GM12874 (cell line): ENCODE measurements around the gene KANSL1.

Experiments used
- TF ChIP-seq, protein P1 (sequence below): IDR thresholded peaks from 2 replicates; pipeline ENCODE4 v1.5.1; 2011; ENCODE audit warnings: low read depth, mild to moderate bottlenecking, control low read depth, low read length, moderate library complexity; ENCODE audit not compliant: insufficient read depth

Gene KANSL1

DNA sequence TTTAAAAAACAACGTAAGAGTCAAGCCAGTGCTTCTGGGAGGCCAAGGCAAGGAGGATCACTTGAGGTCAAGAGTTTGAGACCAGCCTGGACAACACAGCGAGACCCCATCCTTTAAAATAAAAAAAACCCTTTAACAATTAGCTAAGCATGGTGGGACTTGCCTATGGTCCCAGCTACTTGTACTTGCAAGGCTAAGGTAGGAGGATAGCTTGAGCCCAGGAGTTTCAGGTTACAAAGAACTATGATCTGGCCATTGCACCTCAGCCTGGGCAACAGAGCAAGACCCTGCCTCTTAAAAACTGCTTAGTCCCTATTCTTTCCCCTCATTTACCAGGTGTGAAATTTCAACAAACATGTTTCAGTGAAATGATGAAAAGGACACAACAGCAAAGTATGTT is 104.6 kb downstream of the KANSL1 start:
- TF ChIP-seq, protein P1, sequence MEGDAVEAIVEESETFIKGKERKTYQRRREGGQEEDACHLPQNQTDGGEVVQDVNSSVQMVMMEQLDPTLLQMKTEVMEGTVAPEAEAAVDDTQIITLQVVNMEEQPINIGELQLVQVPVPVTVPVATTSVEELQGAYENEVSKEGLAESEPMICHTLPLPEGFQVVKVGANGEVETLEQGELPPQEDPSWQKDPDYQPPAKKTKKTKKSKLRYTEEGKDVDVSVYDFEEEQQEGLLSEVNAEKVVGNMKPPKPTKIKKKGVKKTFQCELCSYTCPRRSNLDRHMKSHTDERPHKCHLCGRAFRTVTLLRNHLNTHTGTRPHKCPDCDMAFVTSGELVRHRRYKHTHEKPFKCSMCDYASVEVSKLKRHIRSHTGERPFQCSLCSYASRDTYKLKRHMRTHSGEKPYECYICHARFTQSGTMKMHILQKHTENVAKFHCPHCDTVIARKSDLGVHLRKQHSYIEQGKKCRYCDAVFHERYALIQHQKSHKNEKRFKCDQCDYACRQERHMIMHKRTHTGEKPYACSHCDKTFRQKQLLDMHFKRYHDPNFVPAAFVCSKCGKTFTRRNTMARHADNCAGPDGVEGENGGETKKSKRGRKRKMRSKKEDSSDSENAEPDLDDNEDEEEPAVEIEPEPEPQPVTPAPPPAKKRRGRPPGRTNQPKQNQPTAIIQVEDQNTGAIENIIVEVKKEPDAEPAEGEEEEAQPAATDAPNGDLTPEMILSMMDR, result no peak

DNA sequence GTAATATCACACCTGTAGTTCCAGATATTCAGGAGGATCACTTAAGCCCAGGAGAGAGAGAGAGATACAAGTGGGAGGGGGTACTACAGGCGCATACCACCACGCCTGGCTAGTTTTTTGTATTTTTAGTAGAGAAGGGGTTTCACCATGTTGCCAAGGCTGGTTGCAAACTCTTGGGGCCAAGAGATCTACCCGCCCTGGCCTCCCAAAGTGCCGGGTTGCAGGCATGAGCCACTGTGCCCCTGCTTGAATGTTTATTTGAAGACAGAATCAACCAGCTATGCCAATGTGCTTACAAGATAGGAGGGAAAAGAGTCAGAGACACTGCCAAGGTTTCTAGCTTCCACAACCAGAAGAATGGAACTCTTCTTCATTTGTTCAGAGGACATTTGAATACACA is 106.4 kb downstream of the KANSL1 start:
- TF ChIP-seq, protein P1, result no peak

DNA sequence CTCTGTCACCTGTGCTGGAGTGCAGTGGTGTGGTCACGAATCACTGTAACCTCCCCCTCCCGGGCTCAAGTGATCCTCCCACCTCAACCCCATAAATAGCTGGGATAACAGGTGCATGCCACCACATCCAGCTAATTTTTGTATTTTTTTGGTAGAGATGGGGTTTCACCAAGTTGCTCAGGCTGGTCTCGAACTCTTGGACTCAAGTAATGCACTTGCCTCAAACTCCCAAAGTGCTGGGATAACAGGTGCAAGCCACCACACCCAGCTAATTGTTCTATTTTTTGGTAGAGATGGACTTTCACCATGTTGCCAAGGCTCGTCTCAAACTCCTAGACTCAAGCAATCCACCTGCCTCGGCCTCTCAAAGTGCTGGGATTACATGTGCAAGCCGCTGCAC is 107.7 kb downstream of the KANSL1 start:
- TF ChIP-seq, protein P1, result no peak

DNA sequence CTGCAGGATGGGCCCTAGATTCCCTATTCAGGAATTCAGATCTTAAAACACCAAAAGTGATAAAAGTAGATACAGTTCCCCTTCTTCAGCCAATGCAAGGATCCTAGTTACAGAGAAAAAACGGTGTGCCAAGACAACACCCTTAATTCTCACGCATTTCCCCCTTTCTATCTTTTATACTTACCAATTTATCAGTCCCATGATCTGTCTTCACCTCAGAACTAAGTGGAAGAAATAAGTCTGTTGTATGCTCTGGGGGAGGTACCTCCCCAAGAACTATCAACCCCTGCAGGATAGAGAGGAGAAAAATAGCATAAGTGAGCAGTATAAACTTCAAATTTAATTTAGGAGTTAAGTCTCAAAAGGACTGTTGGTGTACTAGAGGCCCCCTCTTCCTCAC is 111.0 kb downstream of the KANSL1 start:
- TF ChIP-seq, protein P1, result no peak

DNA sequence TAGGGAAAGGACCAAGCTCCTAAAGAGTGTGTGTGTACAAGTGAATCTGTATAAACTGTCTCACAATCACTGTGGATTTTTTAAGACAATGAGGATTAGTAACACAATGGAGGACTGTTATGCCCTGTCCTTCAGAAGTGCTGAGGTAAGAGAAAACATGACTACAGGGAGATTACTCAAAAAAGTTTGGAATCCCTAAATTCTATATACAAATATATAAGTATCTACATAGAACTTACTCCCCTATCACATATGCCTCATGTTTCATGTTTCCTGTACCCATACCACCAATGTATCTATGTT is 112.3 kb downstream of the KANSL1 start:
- TF ChIP-seq, protein P1, result no peak

DNA sequence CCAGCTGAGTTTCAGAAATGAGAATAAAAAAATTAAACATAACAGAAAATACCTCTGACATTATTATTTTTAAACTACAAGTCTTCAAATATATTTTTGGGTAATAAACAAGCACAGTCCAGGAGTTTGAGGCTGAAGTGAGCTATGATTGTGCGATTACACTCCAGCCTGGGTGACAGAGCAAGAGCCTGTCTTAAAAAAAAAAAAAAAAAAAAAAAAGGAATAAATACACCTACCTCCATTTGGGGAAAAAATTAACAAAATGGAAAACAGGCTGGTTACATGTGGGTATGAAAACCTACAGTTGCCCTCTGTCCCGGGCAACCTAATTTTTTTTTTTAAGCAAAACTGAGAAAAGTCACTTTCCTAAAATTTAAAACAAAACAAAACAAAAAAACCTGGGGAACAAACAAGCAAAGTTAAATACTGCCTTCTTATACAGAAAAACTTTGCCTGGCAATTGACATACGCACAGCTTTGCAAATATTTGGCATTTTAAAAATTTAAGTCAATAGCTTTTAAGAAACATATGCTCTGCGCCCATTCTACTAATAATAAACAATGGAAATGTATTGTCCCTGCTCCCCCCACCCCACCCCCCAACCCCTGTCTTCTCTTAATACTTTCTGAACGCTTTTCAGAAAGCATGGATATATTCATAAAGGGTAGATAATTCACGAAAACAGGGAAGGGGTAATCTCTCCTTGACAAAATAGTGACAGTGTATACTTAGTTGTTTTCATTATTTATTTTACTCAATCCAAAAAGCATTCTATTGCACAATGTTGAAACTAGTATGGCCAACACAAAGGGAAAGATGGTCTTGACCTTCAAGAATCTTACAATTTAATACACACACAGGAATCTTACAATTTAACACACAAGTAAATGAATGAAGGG is 112.9 kb downstream of the KANSL1 start:
- TF ChIP-seq, protein P1, result no peak

DNA sequence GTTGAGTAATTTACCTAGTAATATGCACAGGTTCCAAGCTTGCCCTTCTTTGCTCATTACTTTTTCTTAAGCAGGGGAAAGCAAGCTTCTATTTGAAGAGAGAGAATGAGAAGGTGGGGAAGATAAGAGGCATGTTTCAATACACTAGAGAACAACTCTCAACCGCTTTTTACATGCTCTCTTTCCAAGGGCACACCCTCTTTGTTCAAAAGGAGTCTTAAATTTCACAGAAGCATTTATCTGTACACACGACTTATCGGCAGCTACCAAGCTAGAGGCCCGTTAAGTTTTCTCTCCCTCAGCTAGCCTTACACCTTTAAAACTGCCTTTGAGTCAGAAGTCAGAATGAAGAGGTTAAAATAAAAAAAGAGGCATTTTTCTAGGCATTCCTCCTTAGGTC is 114.6 kb downstream of the KANSL1 start:
- TF ChIP-seq, protein P1, result no peak

DNA sequence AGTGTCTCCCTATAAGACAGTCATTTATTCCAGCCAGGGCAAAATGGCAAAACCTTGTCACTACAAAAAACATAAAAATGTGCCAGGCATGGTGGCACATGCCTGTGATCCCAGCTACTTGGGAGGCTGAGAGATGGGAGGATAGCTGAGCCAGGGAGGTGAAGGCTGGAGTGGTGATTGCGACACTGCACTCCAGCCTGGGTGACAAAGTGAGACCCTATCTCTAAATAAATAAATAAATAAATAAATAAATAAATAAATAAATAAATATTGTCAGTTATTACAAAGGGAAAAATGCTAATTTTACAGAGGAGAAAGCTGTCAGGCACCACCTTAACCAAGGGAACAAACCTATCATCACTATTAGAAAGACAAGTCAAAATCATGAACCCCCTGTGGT is 118.7 kb downstream of the KANSL1 start:
- TF ChIP-seq, protein P1, result no peak
